ENCODE measurements around the gene COX10. TPM values are rescaled to one million over a fixed set of nuclear protein-coding genes. Genes with fewer than 3 reads are reported as not detected.
"Not testable (repeated sequence)": the region's sequence is repeated elsewhere in the genome, so short reads cannot be mapped to it uniquely, and the experiment has no call there.

The COX10 gene
- total RNA-seq, 1 donor from 2014 or later = 42.4 TPM

- DNase-seq = no peak
Observed at GRCh38 chr17:14123619-14124278, 54.4 kb downstream of the COX10 start.

GRCh38 chr17:14124854-14125253, 55.5 kb downstream of the COX10 start:
- DNase-seq = no peak

- DNase-seq = no peak
Observed at GRCh38 chr17:14125518-14126137, 56.3 kb downstream of the COX10 start.

DNA sequence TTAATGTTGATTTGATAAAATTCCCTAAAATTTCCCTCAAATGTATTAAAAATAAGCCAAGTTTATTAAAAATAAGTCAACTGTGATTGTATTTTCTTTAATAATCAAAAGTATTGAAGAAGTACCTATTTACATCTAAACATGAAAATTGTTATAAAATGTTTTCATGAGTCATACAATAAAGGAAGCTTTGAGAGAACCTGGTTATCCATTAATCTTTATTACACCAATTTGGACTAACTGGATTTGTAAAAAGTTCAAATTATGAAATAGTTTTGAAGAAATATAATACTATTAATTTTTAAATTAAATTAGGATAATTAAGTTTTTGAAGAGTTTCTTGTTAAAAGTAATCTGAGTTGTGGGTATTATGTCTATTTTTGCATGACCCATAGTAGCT, 63.8 kb downstream of the COX10 start:
- no peak for DNase-seq

GRCh38 chr17:14134456-14134855, 65.2 kb downstream of the COX10 start:
- DNase-seq = no peak

- no peak for DNase-seq
Observed at GRCh38 chr17:14135906-14136590, 66.7 kb downstream of the COX10 start.

GRCh38 chr17:14138649-14139048, 69.3 kb downstream of the COX10 start:
- no peak for DNase-seq

- DNase-seq = peak; percentile 72
Observed at GRCh38 chr17:14143688-14144087, 74.4 kb downstream of the COX10 start.

DNA sequence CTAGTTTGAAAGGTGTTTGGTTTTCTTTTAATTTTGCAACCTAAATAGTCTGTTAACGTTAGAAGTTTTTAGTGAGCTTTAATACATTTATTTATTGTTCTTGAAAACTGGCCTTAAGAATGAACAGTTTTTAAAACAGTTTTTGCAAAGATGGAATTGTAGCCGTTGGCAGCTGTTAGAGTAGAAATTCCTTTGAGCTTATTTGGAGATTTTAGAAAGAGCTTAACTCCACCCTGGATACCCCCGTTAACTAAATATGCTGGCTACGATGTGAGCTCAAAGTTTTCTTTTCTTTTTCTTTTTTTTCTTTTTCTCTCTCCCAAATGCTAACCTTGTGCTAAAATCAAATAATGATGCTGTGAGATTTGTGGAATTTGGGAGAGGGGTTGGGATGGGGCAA, 75.2 kb downstream of the COX10 start:
- DNase-seq = peak; percentile 39

GRCh38 chr17:14149751-14150150, 80.4 kb downstream of the COX10 start:
- DNase-seq = no peak

- peak; percentile 50 for DNase-seq
Observed at GRCh38 chr17:14150619-14151018, 81.3 kb downstream of the COX10 start.

DNA sequence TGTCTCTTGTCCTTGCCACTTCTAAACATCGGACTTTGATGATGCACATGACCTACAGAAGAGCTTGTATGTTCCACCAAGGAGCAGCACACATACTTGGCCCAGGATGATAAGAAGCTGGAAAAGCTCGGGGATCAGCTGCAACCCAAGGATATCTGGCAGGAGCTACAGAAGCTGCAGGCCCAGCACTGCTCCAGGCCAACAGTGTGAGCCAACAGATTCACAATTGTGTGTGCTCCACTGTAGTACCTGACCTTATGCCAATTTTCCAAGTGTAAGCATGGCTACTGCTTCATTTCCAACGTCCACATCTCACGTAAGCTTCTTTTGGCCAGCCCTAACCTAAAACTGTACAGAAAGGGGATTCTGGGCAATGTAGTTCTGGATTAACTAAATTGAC, 83.4 kb downstream of the COX10 start:
- DNase-seq = peak; percentile 35

- no peak for DNase-seq
Observed at GRCh38 chr17:14153374-14153773, 84.1 kb downstream of the COX10 start.

- DNase-seq = no peak
Observed at GRCh38 chr17:14156689-14157088, 87.4 kb downstream of the COX10 start.

GRCh38 chr17:14157822-14158221, 88.5 kb downstream of the COX10 start:
- no peak for DNase-seq

DNA sequence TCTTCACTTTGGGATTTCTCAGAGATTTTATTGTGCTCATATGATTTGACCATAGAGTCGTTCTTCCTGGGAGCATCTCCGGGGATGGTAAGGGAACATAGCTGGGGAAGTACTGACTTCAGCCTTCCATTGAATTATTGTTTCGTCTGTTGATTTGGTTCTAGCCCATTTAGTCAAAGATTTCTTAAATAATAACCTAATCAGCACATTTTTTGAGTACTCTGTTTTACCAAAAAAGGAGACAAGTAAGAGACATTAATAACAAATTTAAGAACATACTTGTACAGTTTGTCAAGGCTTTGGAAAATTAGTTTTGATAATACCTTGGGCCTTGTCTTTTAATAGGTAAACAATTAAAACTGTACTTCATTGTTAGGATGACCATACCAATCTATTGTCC, 89.4 kb downstream of the COX10 start:
- no peak for DNase-seq

DNA sequence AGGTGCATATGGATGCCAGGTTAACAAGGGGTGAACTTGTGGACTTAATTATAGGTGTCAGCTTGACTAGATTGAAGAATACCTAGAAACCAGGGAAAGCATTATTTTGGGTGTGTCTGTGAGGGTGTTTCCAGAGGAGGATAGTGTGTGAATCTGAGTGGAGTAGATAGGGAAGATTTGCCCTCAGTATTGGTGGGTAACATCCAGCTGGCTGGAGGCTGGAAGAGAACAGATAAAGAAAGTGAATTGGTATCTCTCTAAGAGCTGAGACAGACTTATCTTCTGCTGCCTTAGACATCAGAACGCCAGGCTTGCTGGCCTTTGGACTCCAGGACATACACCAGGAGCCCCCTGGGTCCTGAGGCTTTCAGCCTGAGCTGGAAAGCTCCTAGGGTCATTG, 92.1 kb downstream of the COX10 start:
- no peak for DNase-seq

GRCh38 chr17:14165616-14166015, 96.3 kb downstream of the COX10 start:
- no peak for DNase-seq

- DNase-seq = not testable (repeated sequence)
Observed at GRCh38 chr17:14167831-14168230, 98.5 kb downstream of the COX10 start.

- no peak for DNase-seq
Observed at GRCh38 chr17:14168582-14168981, 99.3 kb downstream of the COX10 start.

DNA sequence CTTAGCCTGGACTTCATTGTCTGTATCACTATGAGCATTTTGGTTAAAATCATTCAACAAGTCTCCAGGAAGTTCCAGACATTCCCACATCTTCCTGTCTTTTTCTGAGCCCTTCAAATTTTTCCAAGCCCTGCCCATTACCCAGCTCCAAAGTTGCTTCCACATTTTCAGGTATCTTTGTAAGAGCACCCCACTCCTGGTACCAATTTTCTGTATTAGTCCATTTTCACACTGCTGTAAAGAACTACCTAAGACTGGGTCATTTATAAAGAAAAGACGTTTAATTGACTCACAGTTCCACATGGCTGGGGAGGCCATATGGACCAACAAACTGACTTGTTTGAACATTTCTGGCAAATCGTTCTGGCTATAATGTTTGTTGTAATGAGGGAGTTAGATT, 100.0 kb downstream of the COX10 start:
- DNase-seq = no peak

GRCh38 chr17:14169901-14170300, 100.6 kb downstream of the COX10 start:
- no peak for DNase-seq

- peak; percentile 72 for DNase-seq
Observed at GRCh38 chr17:14176989-14177388, 107.7 kb downstream of the COX10 start.

GRCh38 chr17:14177801-14178200, 108.5 kb downstream of the COX10 start:
- not testable (repeated sequence) for DNase-seq
